Sigmoid colon (tissue), 7 donors: ENCODE results near the gene ZNF787. TPM values are rescaled to one million over a fixed set of nuclear protein-coding genes. Genes with fewer than 3 reads are reported as not detected.
A peak's percentile ranks its signal among the peaks of the same experiment; 100 is the strongest.

Experiments
- DNase-seq: peaks from one replicate; pipeline ENCODE4 v3.0.0-alpha.2; 2019
- H3K27ac ChIP-seq, 4 donors: fragments of 200-600 bp; sonication (generic); one replicate each; pipeline ENCODE4 v1.5.1; 2016 to 2019; ENCODE audit warnings: mild to moderate bottlenecking in 1 of 4
- H3K27me3 ChIP-seq, 3 donors: fragments of 200-600 bp; sonication (generic); one replicate each; pipeline ENCODE4 v1.5.1; 2019; ENCODE audit warnings: mild to moderate bottlenecking in 1 of 3
- H3K36me3 ChIP-seq, 4 donors: fragments of 200-600 bp; sonication (generic); one replicate each; pipeline ENCODE4 v1.5.1; 2016 to 2019
- H3K4me1 ChIP-seq, 4 donors: fragments of 200-600 bp; sonication (generic); one replicate each; pipeline ENCODE4 v1.5.1; 2017 to 2019
- H3K4me3 ChIP-seq, 4 donors: fragments of 200-600 bp; sonication (generic); one replicate each; pipeline ENCODE4 v1.5.1; 2017 to 2019; ENCODE audit warnings: mild to moderate bottlenecking in 2 of 4, moderate library complexity in 1 of 4
- H3K9me3 ChIP-seq, 4 donors: fragments of 200-600 bp in 3 of 4; sonication (generic) in 3 of 4; one replicate each; pipeline versions ENCODE4 v1.5.1 to v1.6.1; 2013 to 2019
- EP300 ChIP-seq, 4 donors: sonication (generic); formaldehyde crosslinking; IDR thresholded peaks; one replicate each; pipeline ENCODE4 v1.6.1; 2017; ENCODE audit warnings: antibody characterized with exemption in 4 of 4
- POLR2A ChIP-seq, 2 donors: fragments of 450-650 bp; IDR thresholded peaks; one replicate each; pipeline ENCODE4 v1.6.1; 2016; ENCODE audit warnings: antibody characterized with exemption in 2 of 2, mild to moderate bottlenecking in 2 of 2, moderate library complexity in 2 of 2
- POLR2AphosphoS5 ChIP-seq, 4 donors: sonication (generic); formaldehyde crosslinking; IDR thresholded peaks; one replicate each; pipeline ENCODE4 v1.6.1; 2017; ENCODE audit warnings: antibody characterized with exemption in 4 of 4
- WGBS, 2 donors: extraction: QIAGEN DNeasy Blood & Tissue Kit; methylation state at CpG; one replicate each; pipeline ENCODE4 v1.1.7; 2013; 5-methylcytosine and 5-hydroxymethylcytosine counted together
- intact Hi-C: fragments of 100-400 bp; cut with DNase I; formaldehyde crosslinking; loops from one replicate; pipeline ENCODE4 v1.15.1; 2023
- polyA plus RNA-seq, 3 donors: library from polyadenylated mRNA; stranded (reverse); fragments of 200-250 nt; gene quantifications; one replicate each; pipeline ENCODE4 v1.2.3, GENCODE V29; 2013
- total RNA-seq, 4 donors: library from RNA; depleted of rRNA; stranded (reverse); fragments of >200 nt; gene quantifications; one replicate each; pipeline ENCODE4 v1.1.0, GENCODE V29; 2016
- TF ChIP-seq, protein P1 (sequence below), 4 experiments: fragments of 450-650 bp in 3 of 4; fragments of 200-600 bp in 1 of 4; IDR thresholded peaks; one replicate each; pipeline ENCODE4 v1.5.1; 2016 to 2019; ENCODE audit warnings: antibody characterized with exemption in 4 of 4, mild to moderate bottlenecking in 3 of 4, moderate library complexity in 2 of 4
- donor health status: healthy with polysubstance abuse.
- donor health status: Bipolar disorder and iron deficiency.
- donor health status: healthy.

ZNF787 gene
- total and polyA plus RNA-seq, 7 donors, result 11.0 to 38.3 (median 14.1) TPM

DNA sequence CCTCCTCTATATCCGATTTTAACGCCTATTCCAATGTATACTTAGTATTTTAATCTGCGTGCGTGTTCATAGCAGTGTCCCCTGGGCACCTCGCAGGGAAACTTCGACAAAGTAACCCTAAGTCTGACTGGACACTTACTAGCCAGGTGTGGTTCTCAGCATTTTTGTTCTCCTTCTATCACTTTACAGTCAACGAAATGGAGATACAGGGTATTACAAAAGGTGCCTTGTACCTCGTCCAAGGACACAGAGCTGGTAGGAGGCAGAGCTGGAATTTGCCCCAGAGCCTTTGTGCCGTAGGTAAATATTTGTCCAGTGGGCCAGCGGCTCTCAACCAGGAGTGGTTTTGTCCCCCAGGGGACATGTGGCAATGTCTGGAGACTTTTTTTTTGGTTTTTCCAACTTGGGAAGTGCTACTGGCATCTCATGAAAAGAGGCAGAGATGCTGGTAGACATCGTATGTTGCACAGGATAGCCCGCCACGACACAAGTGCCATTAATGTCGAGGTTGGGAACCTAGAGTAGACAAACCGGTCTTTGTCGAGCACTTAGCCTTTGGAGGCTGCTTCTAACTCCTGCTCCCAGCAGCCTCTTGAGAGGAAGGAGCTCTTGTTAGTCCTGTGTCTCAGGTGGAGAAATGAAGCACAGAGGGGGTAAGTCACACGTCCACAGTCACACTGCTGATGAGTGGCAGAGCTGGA lies 21.1 kb upstream of the ZNF787 start:
- intact Hi-C loops, result loop anchor here (5.0 kb wide), 1 partner anchor 170 kb away; the partner anchor contains the start of gene ZSCAN5A
- Histone ChIP-seq H3K9me3 (no peaks in the 10 kb centered on the region), H3K36me3 (peaks cover 0 to 13% (median 5%) of the 10 kb centered on the region in 4 donors), H3K27ac (peak overlapping the region; percentile 94 to 96 (median 95)), H3K27me3 (no peaks in the 10 kb centered on the region), H3K4me3 (peak overlapping the region; percentile 59 to 63 (median 62)), H3K4me1 (peaks cover 0 to 25% (median 22%) of the 10 kb centered on the region in 4 donors)
- no peak for DNase-seq
- TF ChIP-seq, protein P1, sequence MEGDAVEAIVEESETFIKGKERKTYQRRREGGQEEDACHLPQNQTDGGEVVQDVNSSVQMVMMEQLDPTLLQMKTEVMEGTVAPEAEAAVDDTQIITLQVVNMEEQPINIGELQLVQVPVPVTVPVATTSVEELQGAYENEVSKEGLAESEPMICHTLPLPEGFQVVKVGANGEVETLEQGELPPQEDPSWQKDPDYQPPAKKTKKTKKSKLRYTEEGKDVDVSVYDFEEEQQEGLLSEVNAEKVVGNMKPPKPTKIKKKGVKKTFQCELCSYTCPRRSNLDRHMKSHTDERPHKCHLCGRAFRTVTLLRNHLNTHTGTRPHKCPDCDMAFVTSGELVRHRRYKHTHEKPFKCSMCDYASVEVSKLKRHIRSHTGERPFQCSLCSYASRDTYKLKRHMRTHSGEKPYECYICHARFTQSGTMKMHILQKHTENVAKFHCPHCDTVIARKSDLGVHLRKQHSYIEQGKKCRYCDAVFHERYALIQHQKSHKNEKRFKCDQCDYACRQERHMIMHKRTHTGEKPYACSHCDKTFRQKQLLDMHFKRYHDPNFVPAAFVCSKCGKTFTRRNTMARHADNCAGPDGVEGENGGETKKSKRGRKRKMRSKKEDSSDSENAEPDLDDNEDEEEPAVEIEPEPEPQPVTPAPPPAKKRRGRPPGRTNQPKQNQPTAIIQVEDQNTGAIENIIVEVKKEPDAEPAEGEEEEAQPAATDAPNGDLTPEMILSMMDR (IDR thresholded peaks at IDR 0.05), result no peak
- TF ChIP-seq EP300 (IDR thresholded peaks at IDR 0.05) (no peak), POLR2A (IDR thresholded peaks at IDR 0.05) (no peak), POLR2AphosphoS5 (IDR thresholded peaks at IDR 0.05) (no peak)
- WGBS, 2 donors, result 14 to 51% methylated on average over 17 of the region's 17 CpGs

DNA sequence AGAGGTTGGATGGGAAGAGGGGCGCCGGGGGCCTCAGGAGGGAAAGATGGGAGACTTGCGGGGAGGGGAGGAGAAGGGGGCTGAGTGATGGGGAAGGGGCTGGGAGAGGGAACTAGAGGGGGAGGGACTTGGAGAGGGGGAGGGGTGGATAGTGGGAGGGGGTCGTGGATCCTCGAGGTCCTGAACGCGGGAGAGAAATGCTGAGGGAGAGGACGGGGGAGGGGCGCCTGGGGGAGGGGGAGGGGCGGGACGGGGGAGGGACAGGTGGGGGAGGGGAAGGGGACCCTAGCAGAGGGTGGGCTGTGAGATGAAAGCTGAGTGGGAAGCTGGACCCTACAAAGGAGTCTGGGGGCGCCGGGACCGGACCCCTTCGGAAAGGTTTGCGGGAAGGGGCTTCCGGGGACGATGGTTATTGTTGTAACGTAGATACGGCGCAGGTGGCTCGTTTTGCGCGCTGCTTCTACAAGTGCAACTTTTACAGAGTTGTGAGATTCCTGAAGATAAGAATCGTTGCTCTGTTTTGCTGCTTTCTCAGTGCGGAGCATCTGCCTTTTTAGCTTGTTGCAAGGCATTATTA lies 20.4 kb upstream of the ZNF787 start:
- peak overlapping the region; percentile 59 to 63 (median 62) for H3K4me3 ChIP-seq
- intact Hi-C loops, result loop anchor here (2.0 to 5.0 kb wide), 2 partner anchors 37 to 171 kb away; partner anchors contain the start of gene ZSCAN5A
- H3K36me3 ChIP-seq, result peaks cover 0 to 7% (median 2%) of the 10 kb centered on the region in 4 donors
- H3K27ac ChIP-seq, result peak overlapping the region; percentile 94 to 96 (median 95)
- H3K27me3 ChIP-seq, result no peaks in the 10 kb centered on the region
- no peaks in the 10 kb centered on the region for H3K9me3 ChIP-seq
- peaks cover 0 to 25% (median 22%) of the 10 kb centered on the region in 4 donors for H3K4me1 ChIP-seq
- no peak for DNase-seq
- TF ChIP-seq POLR2AphosphoS5 (IDR thresholded peaks at IDR 0.05) (no peak), EP300 (IDR thresholded peaks at IDR 0.05) (no peak), POLR2A (IDR thresholded peaks at IDR 0.05) (no peak)
- TF ChIP-seq, protein P1 (IDR thresholded peaks at IDR 0.05), result no peak
- 1 to 3% methylated on average over 24 to 26 of the region's 26 CpGs for WGBS, 2 donors

GRCh38 chr19:56140583-56141416 lies 19.7 kb upstream of the ZNF787 start, which contains the start of gene ZNF444:
TSS of gene ZNF444 (plus strand) at chr19:56141287. CDS start at chr19:56146912, 5,625 bp downstream.
- 1% methylated on average over 56 of the region's 56 CpGs for WGBS, 2 donors
- intact Hi-C loops, result loop anchor here (1.0 to 5.0 kb wide), 3 partner anchors 19 to 172 kb away; partner anchors contain the start of genes ZNF787 and ZSCAN5A

DNA sequence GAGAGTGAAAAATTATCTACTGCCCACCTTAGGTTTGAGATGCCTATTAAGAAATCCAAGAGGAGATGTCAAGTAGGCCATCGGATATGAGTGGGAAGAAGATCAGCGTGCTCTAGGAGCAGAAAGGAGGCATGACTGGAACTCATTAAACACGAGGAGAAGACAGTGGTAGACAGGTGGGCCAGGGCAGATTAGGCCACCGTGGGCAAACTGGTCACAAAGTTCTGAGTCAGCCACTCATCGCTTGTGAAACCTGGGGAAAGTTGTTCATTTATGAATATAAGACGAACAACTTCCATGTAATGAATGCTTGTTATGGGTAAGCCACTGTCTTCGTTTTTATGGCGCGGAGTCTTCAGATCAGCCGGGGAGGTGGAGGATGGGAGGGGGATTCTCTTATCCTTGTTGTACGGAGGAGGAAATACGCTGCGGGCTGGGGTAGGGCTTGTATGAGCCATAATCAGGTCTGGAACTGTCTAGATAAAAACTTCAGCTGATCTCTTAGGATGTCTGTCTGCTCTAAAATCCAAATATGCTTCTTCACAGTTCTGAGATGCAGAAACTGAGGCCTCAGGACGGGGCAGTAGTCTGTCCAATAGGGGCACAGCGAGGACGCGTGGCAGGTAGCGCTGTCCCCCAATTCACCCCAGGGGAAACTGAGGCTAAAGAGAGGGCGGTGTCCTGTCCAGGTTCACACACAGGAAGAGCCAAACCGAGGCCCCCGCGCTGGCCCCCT lies 18.9 kb upstream of the ZNF787 start:
- peak overlapping the region; percentile 94 to 96 (median 95) for H3K27ac ChIP-seq
- DNase-seq, result no peak
- 23 to 26% methylated on average over 22 of the region's 22 CpGs for WGBS, 2 donors
- H3K4me1 ChIP-seq, result peaks cover 0 to 25% (median 22%) of the 10 kb centered on the region in 4 donors
- intact Hi-C loops, result loop anchor here (1.0 to 5.0 kb wide), 3 partner anchors 19 to 172 kb away; partner anchors contain the start of genes ZNF787 and ZSCAN5A
- no peaks in the 10 kb centered on the region for H3K36me3 ChIP-seq
- no peaks in the 10 kb centered on the region for H3K9me3 ChIP-seq
- H3K4me3 ChIP-seq, result peak overlapping the region; percentile 59 to 63 (median 62)
- no peak for TF ChIP-seq POLR2A (IDR thresholded peaks at IDR 0.05)
- TF ChIP-seq POLR2AphosphoS5 (IDR thresholded peaks at IDR 0.05), result no peak
- TF ChIP-seq EP300 (IDR thresholded peaks at IDR 0.05), result peak in 1 of 4 donors; percentile 16
- TF ChIP-seq, protein P1 (IDR thresholded peaks at IDR 0.05), result no peak
- H3K27me3 ChIP-seq, result no peaks in the 10 kb centered on the region

More at GRCh38 chr19:56140583-56141416, 19.7 kb upstream of the ZNF787 start, which contains the start of gene ZNF444:
- TF ChIP-seq POLR2A (IDR thresholded peaks at IDR 0.05), result peak; percentile 41 to 42
- peak; percentile 54 to 85 (median 77) for TF ChIP-seq POLR2AphosphoS5 (IDR thresholded peaks at IDR 0.05)
- no peak for TF ChIP-seq EP300 (IDR thresholded peaks at IDR 0.05)
- peak within 1 kb of the TSS; percentile 59 to 63 (median 62) for H3K4me3 ChIP-seq
- H3K4me1 ChIP-seq, result peaks cover 0 to 25% (median 22%) of the 10 kb centered on the region in 4 donors
- no peaks in the 10 kb centered on the region for H3K9me3 ChIP-seq
- peak within 1 kb of the TSS; percentile 94 to 96 (median 95) for H3K27ac ChIP-seq
- no peaks in the 10 kb centered on the region for H3K36me3 ChIP-seq
- peak; percentile 100 for DNase-seq
- no peaks in the 10 kb centered on the region for H3K27me3 ChIP-seq
